Ovary (tissue), 9 donors: ENCODE measurements around the gene IPPK. TPM values are rescaled to one million over a fixed set of nuclear protein-coding genes. Genes with fewer than 3 reads are reported as not detected.
"Not testable (repeated sequence)": the region's sequence is repeated elsewhere in the genome, so short reads cannot be mapped to it uniquely, and the experiment has no call there.

Source experiments
- DNase-seq, 5 donors: peaks; one replicate each; pipeline ENCODE4 v3.0.0-alpha.2; 2019 to 2020
- H3K27ac ChIP-seq, 2 donors: fragments of 200-600 bp; one replicate each; pipeline versions ENCODE4 v1.5.1 to v1.8.0; 2019 to 2022
- H3K27me3 ChIP-seq: fragments of 200-600 bp; one replicate; pipeline ENCODE4 v1.8.0; 2022
- H3K36me3 ChIP-seq: fragments of 200-600 bp; sonication (generic); one replicate; pipeline ENCODE4 v1.5.1; 2019
- H3K4me1 ChIP-seq: one replicate; pipeline ENCODE4 v1.8.1; 2013; ENCODE audit warnings: mild to moderate bottlenecking, moderate library complexity; ENCODE audit not compliant: insufficient read depth
- H3K4me3 ChIP-seq: fragments of 200-600 bp; sonication (generic); one replicate; pipeline ENCODE4 v1.5.1; 2017
- H3K9me3 ChIP-seq, 2 donors: fragments of 200-600 bp in 1 of 2; sonication (generic) in 1 of 2; one replicate each; pipeline versions ENCODE4 v1.5.1 to v1.8.1; 2013 to 2019; ENCODE audit warnings: mild to moderate bottlenecking in 1 of 2, moderate library complexity in 1 of 2
- CTCF ChIP-seq, 3 donors: fragments of 450-650 bp in 2 of 3; fragments of 200-600 bp in 1 of 3; IDR thresholded peaks; one replicate each; pipeline versions ENCODE4 v1.5.1 to v1.8.0; 2016 to 2022; ENCODE audit warnings: antibody characterized with exemption in 3 of 3, mild to moderate bottlenecking in 1 of 3
- EP300 ChIP-seq: sonication (generic); formaldehyde crosslinking; IDR thresholded peaks from one replicate; pipeline ENCODE4 v1.6.1; 2017; ENCODE audit warnings: antibody characterized with exemption
- POLR2A ChIP-seq: fragments of 450-650 bp; IDR thresholded peaks from one replicate; pipeline ENCODE4 v1.6.1; 2017; ENCODE audit warnings: antibody characterized with exemption, mild to moderate bottlenecking, moderate library complexity
- WGBS, 3 donors: extraction: QIAGEN DNeasy Blood & Tissue Kit in 1 of 3; methylation state at CpG; one replicate each; pipeline versions ENCODE4 v1.1.5 to v1.1.7; 2013 to 2017; 5-methylcytosine and 5-hydroxymethylcytosine counted together
- intact Hi-C, 4 donors: fragments of 100-400 bp; cut with DNase I; formaldehyde crosslinking; loops; one replicate each; pipeline versions ENCODE4 v1.11.0 to v1.15.1; 2022 to 2023
- polyA plus RNA-seq, 2 donors: library from polyadenylated mRNA; stranded (reverse); fragments of 200-250 nt in 1 of 2; fragments of 350-450 nt in 1 of 2; fragmentation: Illumina TruSeq in 1 of 2; extraction: RNeasy Lipid Tissue Mini Kit (QIAGEN cat#74804) in 1 of 2; gene quantifications; one replicate each; pipeline ENCODE4 v1.2.3, GENCODE V29; 2013 to 2014
- total RNA-seq, 7 donors: library from RNA; depleted of rRNA in 2 of 7; stranded (reverse); fragments of >200 nt in 2 of 7; fragmentation: NEBNext Ultra II Directional in 3 of 7; extraction: Animal tissue kit (Norgen Biotek cat#: 25700) in 3 of 7; gene quantifications; one replicate each; pipeline versions ENCODE4 v1.1.0 to v1.2.4, GENCODE V29; 2016 to 2023
- donor health status: DM: no; HTN: no; CAD: no; lungs with moderate emphysema.
- donor health status: DM: no; HTN: no; CAD: no.
- donor health status: Bipolar disorder and iron deficiency.
- donor health status: DM: yes; HTN: yes; CAD: no.
- donor health status: DM: no; HTN: no; CAD: no.
- donor health status: DM: yes; HTN: yes; CAD: no.

IPPK gene
- total and polyA plus RNA-seq, 9 donors, result 4.7 to 8.5 (median 7.1) TPM

GRCh38 chr9:92589923-92590322 lies 80.0 kb downstream of the IPPK start:
- peak overlapping the region in 1 of 2 donors; percentile 26 for H3K27ac ChIP-seq
- H3K36me3 ChIP-seq, result no peaks in the 10 kb centered on the region
- no peak for TF ChIP-seq CTCF (IDR thresholded peaks at IDR 0.05)
- TF ChIP-seq POLR2A, result no peak
- TF ChIP-seq EP300, result no peak
- 11 to 43% (median 39%) methylated on average over 1 of the region's 1 CpG for WGBS, 3 donors
- DNase-seq, result no peak
- no peaks in the 10 kb centered on the region for H3K27me3 ChIP-seq
- H3K4me3 ChIP-seq, result no peak overlapping the region
- intact Hi-C loops, result loop anchor here in 1 of 4 donors (10.0 kb wide), 1 partner anchor 55 kb away; the partner anchor contains the start of gene ECM2
- H3K4me1 ChIP-seq, result peaks cover 6% of the 10 kb centered on the region
- no peaks in the 10 kb centered on the region for H3K9me3 ChIP-seq

- no peak for DNase-seq
- TF ChIP-seq POLR2A, result no peak
- TF ChIP-seq CTCF (IDR thresholded peaks at IDR 0.05), result no peak
- TF ChIP-seq EP300, result no peak
- Histone ChIP-seq H3K9me3 (no peaks in the 10 kb centered on the region), H3K27me3 (no peaks in the 10 kb centered on the region), H3K4me3 (no peak overlapping the region), H3K27ac (no peak overlapping the region), H3K4me1 (no peaks in the 10 kb centered on the region), H3K36me3 (no peaks in the 10 kb centered on the region)
- WGBS, 3 donors, result 60 to 71% (median 67%) methylated on average over 1 of the region's 1 CpG
- intact Hi-C loops, result no loop called here
These were observed 93.8 kb downstream of the IPPK start for GRCh38 chr9:92576175-92576574.

- H3K9me3 ChIP-seq, H3K27me3 ChIP-seq, H3K4me3 ChIP-seq, H3K27ac ChIP-seq, H3K36me3 ChIP-seq, intact Hi-C loops, H3K4me1 ChIP-seq, DNase-seq: not testable (repeated sequence)
- WGBS, 3 donors, result 94 to 95% (median 95%) methylated on average over 12 to 14 of the region's 14 CpGs
These were observed 96.3 kb downstream of the IPPK start for GRCh38 chr9:92573612-92574011.

- H3K27me3 ChIP-seq, DNase-seq, intact Hi-C loops, H3K4me3 ChIP-seq, H3K36me3 ChIP-seq, H3K27ac ChIP-seq, H3K4me1 ChIP-seq, H3K9me3 ChIP-seq: not testable (repeated sequence)
- 77 to 95% (median 92%) methylated on average over 2 of the region's 2 CpGs for WGBS, 3 donors
These were observed 98.1 kb downstream of the IPPK start for GRCh38 chr9:92571871-92572270.

GRCh38 chr9:92564982-92565381 lies 104.9 kb downstream of the IPPK start:
- intact Hi-C loops, result no loop called here
- TF ChIP-seq EP300 (no peak), CTCF (IDR thresholded peaks at IDR 0.05) (no peak), POLR2A (no peak)
- DNase-seq, result no peak
- Histone ChIP-seq H3K4me1 (peaks cover 5% of the 10 kb centered on the region), H3K27ac (no peak overlapping the region), H3K27me3 (no peaks in the 10 kb centered on the region), H3K9me3 (no peaks in the 10 kb centered on the region), H3K36me3 (no peaks in the 10 kb centered on the region), H3K4me3 (no peak overlapping the region)
- 15 to 18% (median 15%) methylated on average over 2 of the region's 2 CpGs for whole genome bisulfite sequencing, 3 donors

- no peaks in the 10 kb centered on the region for H3K27me3 ChIP-seq
- no peak for DNase-seq
- peaks cover 5% of the 10 kb centered on the region for H3K4me1 ChIP-seq
- TF ChIP-seq EP300 (no peak), POLR2A (no peak), CTCF (IDR thresholded peaks at IDR 0.05) (no peak)
- intact Hi-C loops, result no loop called here
- no peaks in the 10 kb centered on the region for H3K9me3 ChIP-seq
- no peak overlapping the region for H3K27ac ChIP-seq
- no peak overlapping the region for H3K4me3 ChIP-seq
- no peaks in the 10 kb centered on the region for H3K36me3 ChIP-seq
These were observed 105.4 kb downstream of the IPPK start for GRCh38 chr9:92564504-92564903.
